ENCODE data around the gene SLC2A13.
"Not testable (repeated sequence)": the region's sequence is repeated elsewhere in the genome, so short reads cannot be mapped to it uniquely, and the experiment has no call there.

SLC2A13 gene

GRCh38 chr12:39848218-39848617 lies 257.7 kb downstream of the SLC2A13 start:
- not testable (repeated sequence) for DNase-seq

DNA sequence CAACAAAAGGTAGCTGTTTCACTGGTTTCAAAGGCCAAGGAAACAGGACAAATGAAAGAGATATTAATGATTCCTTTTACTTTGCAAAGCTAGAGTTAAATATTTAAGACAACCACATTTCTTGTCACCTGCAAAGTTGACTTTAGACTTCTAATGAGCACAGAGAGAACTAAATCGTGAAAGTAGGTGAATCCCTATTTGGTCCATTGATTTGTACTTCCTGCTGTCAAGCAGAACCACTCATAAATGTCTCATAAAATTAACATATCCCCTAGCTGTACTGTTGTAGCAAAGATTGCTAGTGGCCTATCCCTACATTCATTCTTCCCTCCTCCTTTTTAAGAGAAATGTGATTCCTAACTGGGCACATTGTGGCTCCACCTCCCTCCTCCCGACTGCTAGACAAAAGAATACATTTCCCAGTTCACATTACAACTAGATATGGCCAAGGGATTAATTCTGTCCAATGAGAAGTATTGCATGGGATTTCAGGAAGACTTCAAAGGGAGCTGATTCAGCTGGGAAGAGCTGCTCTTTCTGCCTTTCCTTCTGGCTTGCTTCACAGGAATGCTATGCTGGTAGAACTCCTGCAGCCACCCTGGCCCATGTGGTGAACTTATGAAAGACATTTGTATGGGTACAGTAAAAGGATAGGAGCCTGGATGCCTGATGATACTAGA lies 258.8 kb downstream of the SLC2A13 start:
- peak; percentile 17 for DNase-seq

GRCh38 chr12:39846304-39846703 lies 259.6 kb downstream of the SLC2A13 start:
- no peak for DNase-seq

DNA sequence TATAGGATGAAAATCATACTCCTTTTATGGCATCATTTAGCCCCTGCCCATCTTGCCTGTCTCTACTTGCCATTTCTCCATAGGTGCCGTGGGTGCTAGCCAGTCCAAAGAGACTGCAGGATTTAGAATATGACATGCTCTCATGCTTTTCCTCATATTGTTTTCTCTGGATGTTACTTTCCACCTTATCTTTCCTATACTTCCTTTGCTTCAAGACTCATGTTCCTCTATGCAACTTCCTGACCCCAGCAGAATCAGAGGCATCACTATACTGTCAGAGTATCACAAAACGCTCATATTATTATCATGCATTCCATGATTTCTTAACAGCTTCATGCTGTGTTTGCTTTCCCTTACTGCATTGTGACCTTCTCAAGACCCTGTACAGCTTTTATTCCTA lies 265.5 kb downstream of the SLC2A13 start:
- DNase-seq: no peak

- DNase-seq: no peak
Measured at GRCh38 chr12:39839072-39839471, 266.8 kb downstream of the SLC2A13 start.

GRCh38 chr12:39835517-39836489 lies 270.1 kb downstream of the SLC2A13 start:
- no peak for DNase-seq

- DNase-seq: peak; percentile 45
Measured at GRCh38 chr12:39831587-39832315, 274.1 kb downstream of the SLC2A13 start.

DNA sequence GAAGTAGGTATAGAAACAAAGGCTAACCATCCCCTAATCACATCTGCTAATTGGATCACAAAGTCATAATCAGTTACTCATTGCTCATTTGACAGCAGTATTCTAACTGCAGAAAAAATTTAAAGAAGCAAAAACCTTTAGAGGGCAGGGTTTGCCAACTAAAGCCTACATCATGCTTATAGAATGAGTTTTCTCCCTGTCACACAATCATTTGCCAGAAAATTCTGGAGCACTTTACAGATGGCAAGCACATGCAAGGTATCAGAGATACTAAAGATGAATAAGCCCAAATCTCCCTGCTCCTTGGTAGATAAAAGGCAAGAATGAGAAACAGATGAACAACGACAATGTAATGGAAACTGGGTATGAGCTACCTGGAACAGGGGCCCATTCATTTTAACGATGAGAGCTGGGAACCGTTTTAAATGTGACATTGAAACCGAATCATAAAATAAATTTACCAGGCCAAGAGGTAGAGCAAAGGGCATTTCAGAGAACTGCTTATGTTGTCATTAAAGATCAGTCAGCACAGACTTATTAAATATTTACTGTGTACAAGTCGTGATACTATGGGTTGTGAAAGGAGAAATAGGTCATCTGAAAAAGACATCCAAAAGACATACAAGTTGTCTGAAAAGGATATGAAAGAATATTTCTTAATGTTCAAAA lies 274.9 kb downstream of the SLC2A13 start:
- DNase-seq: no peak

DNA sequence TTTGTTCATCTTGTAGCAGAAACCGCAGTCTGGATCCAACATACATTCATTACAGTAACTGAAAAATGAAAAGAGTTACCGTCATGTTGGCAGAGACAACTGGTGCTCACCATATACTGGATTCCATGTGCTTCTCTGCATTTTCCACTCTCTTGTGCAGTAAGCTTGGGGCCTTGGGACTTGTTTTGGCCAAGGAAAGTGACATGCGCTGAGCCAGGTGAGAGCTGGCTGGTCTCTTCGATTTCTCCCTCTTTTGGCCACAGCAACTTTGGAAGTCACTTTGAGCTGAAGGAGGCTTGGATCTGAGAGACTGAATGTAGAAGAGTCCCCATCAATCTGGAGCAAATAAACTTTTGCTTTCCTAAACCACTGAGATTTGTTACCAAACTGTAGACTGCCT lies 275.7 kb downstream of the SLC2A13 start:
- DNase-seq: no peak

DNA sequence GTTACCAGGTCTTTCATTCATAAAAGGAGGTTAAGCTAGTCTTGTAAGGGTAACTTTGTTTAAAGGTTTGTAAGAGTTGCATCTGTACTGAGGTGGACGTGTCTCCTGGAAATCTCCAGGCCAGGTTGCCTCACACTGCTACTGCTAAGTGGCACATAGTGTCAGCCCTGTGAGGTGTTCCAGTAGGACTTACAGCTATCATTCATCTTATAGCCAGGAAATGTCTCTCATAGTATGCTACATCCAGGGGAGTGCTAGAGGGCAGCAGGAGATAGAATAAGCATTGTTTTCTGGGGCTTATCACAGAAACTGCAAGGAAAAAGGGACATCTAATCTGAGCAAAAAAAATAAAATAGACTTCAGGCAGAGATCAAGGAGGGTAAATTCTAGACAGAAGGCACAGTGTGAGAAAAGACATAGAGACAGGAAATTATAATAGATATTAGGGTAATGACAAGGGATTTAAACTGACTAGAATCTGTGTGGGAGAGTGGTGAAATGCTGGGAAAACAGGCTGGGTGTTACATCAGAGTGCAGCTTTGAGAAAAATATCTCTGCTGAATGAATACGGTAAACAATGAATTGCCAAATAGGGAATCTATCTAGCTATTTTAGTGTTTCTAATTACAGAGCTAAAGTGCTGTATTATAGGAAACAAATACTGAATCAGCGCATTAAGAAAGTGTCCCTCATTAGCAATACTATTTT lies 281.2 kb downstream of the SLC2A13 start:
- DNase-seq: no peak

DNA sequence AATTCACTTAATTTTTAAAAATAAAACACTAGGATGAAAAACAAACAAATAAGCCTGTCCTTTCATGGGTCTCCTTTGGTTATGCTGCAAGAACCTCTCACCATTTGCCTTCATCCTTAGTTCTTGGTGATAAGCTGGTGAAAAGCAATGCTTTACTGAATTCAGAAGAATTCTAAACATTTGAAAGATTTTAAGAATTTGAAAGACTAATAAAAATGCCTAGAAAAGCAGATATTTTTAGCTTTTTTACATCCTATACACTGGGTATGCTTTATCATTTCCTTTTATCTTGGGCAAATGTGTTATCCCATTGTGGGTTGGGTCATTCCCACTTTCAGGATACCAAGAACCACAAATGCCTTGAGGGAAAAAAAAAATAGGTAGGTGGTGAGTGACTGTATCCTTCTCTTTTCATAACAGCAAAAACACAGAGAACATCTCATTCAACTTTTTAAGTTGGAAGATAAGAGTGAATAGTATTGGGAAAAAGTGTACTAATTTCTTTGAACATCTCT lies 289.2 kb downstream of the SLC2A13 start:
- DNase-seq: no peak

GRCh38 chr12:39815746-39816145 lies 290.1 kb downstream of the SLC2A13 start:
- no peak for DNase-seq

DNA sequence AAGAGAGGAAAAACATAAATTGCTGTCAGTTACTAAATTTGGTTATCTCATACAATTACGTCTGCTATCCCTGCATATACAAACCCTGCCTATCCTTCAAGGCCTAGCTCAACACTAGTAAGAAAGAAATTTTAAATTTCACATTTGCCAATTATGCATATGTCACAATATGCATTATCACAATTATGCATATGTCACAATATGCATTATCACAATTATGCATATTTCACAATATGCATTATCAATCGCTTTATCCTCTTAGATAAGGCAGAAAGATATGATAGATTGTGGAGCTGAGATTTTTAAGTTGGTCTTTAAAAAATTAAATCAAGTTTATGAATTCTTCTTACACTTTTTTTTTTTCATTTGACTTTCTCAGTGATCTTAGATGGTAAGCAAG lies 291.3 kb downstream of the SLC2A13 start:
- no peak for DNase-seq

GRCh38 chr12:39813776-39814175 lies 292.1 kb downstream of the SLC2A13 start:
- DNase-seq: no peak

DNA sequence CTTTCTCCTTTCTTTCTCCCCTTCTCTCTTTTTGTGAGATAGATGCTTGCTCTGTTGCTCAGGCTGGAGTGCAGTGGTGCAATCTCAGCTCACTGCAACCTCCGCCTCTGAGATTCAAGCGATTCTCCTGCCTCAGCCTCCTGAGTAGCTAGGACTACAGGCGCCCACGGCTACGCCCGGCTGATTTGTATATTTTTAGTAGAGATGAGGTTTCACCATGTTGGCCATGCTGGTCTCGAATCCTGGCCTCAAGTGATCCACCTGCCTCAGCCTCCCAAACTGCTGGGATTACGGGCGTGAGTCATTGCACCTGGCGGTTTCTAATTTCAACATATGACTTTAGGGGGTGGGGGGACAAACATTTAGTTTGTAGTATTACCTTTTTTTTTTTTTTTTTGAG lies 293.4 kb downstream of the SLC2A13 start:
- not testable (repeated sequence) for DNase-seq

GRCh38 chr12:39807043-39807442 lies 298.8 kb downstream of the SLC2A13 start:
- DNase-seq: no peak

DNA sequence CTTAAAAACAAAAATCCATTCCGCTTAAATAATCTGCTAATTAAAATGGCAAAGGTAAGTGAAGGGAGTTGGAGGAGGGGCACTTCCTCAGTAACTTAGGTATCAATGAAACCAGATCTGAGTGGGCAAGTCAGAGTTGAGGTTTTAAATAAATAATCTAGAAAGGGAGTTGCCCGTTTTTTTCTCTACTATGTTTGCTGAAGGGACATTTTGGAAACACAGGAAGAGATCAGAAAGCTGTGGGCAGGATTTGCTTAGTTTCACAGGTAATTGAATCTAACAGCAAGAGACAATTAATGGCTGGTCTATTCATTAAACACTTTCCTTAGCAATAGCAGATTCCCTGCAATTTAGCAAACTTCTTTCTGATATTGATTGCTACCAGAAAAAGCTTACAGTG lies 300.2 kb downstream of the SLC2A13 start:
- no peak for DNase-seq

GRCh38 chr12:39804898-39805297 lies 301.0 kb downstream of the SLC2A13 start:
- no peak for DNase-seq

- no peak for DNase-seq
Measured at GRCh38 chr12:39804479-39804878, 301.4 kb downstream of the SLC2A13 start.

DNA sequence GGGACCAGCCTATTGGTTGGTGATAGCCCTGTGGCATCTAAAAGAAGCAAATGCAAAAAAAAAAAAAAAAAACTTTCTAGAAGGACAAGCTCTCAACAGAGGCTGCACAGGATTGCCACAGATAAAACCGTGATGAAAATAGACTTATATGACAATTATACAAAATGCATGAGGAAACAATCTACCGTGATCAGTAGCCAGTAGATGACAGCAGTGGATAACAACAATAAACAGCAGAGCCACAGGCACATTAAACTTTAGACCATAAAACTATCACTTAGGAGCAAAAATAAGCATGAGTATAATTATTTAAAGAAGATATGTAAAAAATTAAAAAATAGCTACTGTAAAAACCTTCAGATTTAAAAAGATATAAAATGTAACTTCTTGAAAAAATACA lies 302.7 kb downstream of the SLC2A13 start:
- DNase-seq: no peak

- DNase-seq: no peak
Measured at GRCh38 chr12:39798977-39799376, 306.9 kb downstream of the SLC2A13 start.

GRCh38 chr12:39798429-39798828 lies 307.5 kb downstream of the SLC2A13 start:
- DNase-seq: no peak
